ENCODE measurements around the gene TUNAR.

DNA sequence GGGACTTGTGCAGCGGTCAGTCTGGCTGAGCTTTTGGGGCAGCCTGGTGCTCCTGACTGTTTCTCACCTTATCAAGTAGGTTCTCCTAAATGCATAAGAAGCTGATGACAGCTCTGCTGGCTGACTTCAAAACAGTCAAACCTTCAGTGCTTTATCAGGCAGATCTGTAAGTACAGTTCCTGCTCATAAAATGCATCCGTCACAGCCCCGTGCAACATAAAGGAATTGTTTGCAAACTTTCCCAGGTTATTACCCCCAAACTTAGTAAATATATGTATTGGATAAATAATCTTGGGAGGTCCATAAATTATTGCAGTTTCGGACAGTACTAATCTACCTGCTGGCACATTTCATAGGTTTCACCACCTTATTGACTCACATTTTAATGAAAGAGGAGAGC is 10.7 kb downstream of the TUNAR start:
- TF ChIP-seq POLR2A (IDR thresholded peaks at IDR 0.05; ENCODE audit: low read depth) (no peak), POLR2AphosphoS5 (IDR thresholded peaks at IDR 0.05) (no peak)

Data from esophagus muscularis mucosa (tissue), 2 donors.